Ovary (tissue), 3 donors: ENCODE results near the gene ZCCHC14.

Experiments
- CTCF ChIP-seq, 3 donors: fragments of 450-650 bp in 2 of 3; fragments of 200-600 bp in 1 of 3; IDR thresholded peaks; one replicate each; pipeline versions ENCODE4 v1.5.1 to v1.8.0; 2016 to 2022; ENCODE audit warnings: antibody characterized with exemption in 3 of 3, mild to moderate bottlenecking in 1 of 3
- POLR2A ChIP-seq: fragments of 450-650 bp; IDR thresholded peaks from one replicate; pipeline ENCODE4 v1.6.1; 2017; ENCODE audit warnings: antibody characterized with exemption, mild to moderate bottlenecking, moderate library complexity
- donor health status: DM: no; HTN: no; CAD: no.

GRCh38 chr16:87435372-87436224, 57.2 kb downstream of the ZCCHC14 start:
- TF ChIP-seq CTCF (IDR thresholded peaks at IDR 0.05) (no peak), POLR2A (no peak)
